NK-92 treated with Interleukin-12 subunit alpha and Interleukin-12 subunit beta, amount 100 ng/mL, for 24 hours (cell line): Measurements from ENCODE around the gene WWC2.

Experiments
- DNase-seq: peaks from one replicate; lab custom pipeline; 2025; lab: John Stamatoyannopoulos, UW

The WWC2 gene

GRCh38 chr4:183256756-183257385 lies 157.8 kb downstream of the WWC2 start:
- no peak for DNase-seq

- no peak for DNase-seq
Measured at GRCh38 chr4:183257808-183258207, 158.8 kb downstream of the WWC2 start.

GRCh38 chr4:183260491-183261151 lies 161.6 kb downstream of the WWC2 start:
- DNase-seq: no peak

GRCh38 chr4:183261953-183262775 lies 163.1 kb downstream of the WWC2 start:
- peak; percentile 36 for DNase-seq

GRCh38 chr4:183262776-183263100 lies 163.7 kb downstream of the WWC2 start:
- DNase-seq: no peak

GRCh38 chr4:183263787-183264386 lies 164.8 kb downstream of the WWC2 start:
- DNase-seq: no peak

- no peak for DNase-seq
Measured at GRCh38 chr4:183264614-183265013, 165.6 kb downstream of the WWC2 start.

- no peak for DNase-seq
Measured at GRCh38 chr4:183266371-183266770, 167.3 kb downstream of the WWC2 start.

GRCh38 chr4:183268556-183268955 lies 169.5 kb downstream of the WWC2 start:
- no peak for DNase-seq

GRCh38 chr4:183272384-183272783 lies 173.3 kb downstream of the WWC2 start:
- DNase-seq: no peak

GRCh38 chr4:183276106-183276505 lies 177.0 kb downstream of the WWC2 start:
- no peak for DNase-seq

GRCh38 chr4:183284258-183284785 lies 185.3 kb downstream of the WWC2 start:
- no peak for DNase-seq

- no peak for DNase-seq
Measured at GRCh38 chr4:183284965-183285364, 185.9 kb downstream of the WWC2 start.

GRCh38 chr4:183285886-183286285 lies 186.8 kb downstream of the WWC2 start:
- no peak for DNase-seq

- no peak for DNase-seq
Measured at GRCh38 chr4:183286590-183287308, 187.7 kb downstream of the WWC2 start.

GRCh38 chr4:183287309-183287659 lies 188.2 kb downstream of the WWC2 start:
- no peak for DNase-seq

- DNase-seq: no peak
Measured at GRCh38 chr4:183287677-183288076, 188.6 kb downstream of the WWC2 start.

GRCh38 chr4:183288955-183289354 lies 189.9 kb downstream of the WWC2 start:
- no peak for DNase-seq

GRCh38 chr4:183289688-183290087 lies 190.6 kb downstream of the WWC2 start:
- DNase-seq: no peak

GRCh38 chr4:183291070-183291469 lies 192.0 kb downstream of the WWC2 start:
- DNase-seq: no peak

GRCh38 chr4:183295711-183296110 lies 196.7 kb downstream of the WWC2 start:
- DNase-seq: no peak

- DNase-seq: no peak
Measured at GRCh38 chr4:183297675-183298074, 198.6 kb downstream of the WWC2 start.
